Body of pancreas (tissue), 4 donors: Measurements from ENCODE around the gene NEGR1.

Source experiments
- POLR2A ChIP-seq, 3 donors: fragments of 450-650 bp; IDR thresholded peaks; one replicate each; pipeline ENCODE4 v1.6.1; 2016; ENCODE audit warnings: antibody characterized with exemption in 3 of 3, mild to moderate bottlenecking in 2 of 3
- TF ChIP-seq, protein P1 (sequence below), 7 experiments: fragments of 450-650 bp in 4 of 7; fragments of 200-600 bp in 3 of 7; sonication (generic) in 3 of 7; IDR thresholded peaks; one replicate each; pipeline ENCODE4 v1.5.1; 2016 to 2019; ENCODE audit warnings: antibody characterized with exemption in 7 of 7

DNA sequence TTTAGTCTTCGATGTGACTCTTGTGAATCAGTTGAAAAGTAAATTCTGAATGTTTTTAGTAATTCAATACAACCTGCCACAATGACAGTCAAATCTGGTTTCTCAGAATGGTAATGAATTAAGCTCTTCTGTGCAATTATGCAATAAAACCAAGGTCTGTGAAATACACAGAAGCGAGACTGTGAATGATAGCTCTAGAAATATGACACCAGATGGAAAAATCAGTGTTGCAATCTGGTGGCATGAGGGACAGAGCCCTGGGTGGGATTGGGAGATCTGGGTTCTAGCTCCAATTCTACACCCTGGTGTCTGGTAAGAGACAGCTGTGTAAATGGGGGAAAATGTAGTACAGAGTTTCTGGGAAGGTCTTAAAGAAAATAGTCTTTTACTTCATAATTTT lies 615.1 kb downstream of the NEGR1 start:
- TF ChIP-seq, protein P1, sequence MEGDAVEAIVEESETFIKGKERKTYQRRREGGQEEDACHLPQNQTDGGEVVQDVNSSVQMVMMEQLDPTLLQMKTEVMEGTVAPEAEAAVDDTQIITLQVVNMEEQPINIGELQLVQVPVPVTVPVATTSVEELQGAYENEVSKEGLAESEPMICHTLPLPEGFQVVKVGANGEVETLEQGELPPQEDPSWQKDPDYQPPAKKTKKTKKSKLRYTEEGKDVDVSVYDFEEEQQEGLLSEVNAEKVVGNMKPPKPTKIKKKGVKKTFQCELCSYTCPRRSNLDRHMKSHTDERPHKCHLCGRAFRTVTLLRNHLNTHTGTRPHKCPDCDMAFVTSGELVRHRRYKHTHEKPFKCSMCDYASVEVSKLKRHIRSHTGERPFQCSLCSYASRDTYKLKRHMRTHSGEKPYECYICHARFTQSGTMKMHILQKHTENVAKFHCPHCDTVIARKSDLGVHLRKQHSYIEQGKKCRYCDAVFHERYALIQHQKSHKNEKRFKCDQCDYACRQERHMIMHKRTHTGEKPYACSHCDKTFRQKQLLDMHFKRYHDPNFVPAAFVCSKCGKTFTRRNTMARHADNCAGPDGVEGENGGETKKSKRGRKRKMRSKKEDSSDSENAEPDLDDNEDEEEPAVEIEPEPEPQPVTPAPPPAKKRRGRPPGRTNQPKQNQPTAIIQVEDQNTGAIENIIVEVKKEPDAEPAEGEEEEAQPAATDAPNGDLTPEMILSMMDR (IDR thresholded peaks at IDR 0.05), result no peak
- TF ChIP-seq POLR2A (IDR thresholded peaks at IDR 0.05), result no peak
